ENCODE results near the gene C5.

C5 gene

DNA sequence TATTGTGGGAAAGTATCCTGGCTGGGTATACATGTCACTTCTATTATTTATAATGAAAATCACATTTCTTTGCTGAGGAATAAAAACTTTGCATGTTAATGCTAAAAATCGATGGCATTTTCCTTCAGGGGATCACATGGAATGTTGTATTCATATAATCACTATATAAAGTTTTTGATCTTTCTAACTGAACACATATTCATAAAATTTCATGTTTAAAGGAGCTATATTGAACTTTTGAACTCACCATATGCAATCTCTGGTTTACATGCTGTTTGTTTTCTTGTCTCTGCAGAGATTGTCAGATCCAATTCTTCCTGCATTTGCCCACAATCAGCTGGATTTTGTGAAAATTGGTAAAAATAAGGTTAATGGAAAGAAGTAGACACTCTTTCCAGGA, 90.1 kb downstream of the C5 start:
- Histone ChIP-seq H3K4me3 (ENCODE audit: insufficient read depth in 1 of 2, low read depth in 1 of 2, low read length in 2 of 2) (no peak overlapping the region), H3K27me3 (ENCODE audit: control insufficient read depth in 1 of 2, insufficient read depth in 1 of 2, low read length in 2 of 2) (no peaks in the 10 kb centered on the region), H3K36me3 (ENCODE audit: control insufficient read depth in 1 of 2, insufficient read depth in 2 of 2, low read depth in 1 of 2, low read length in 2 of 2) (peaks cover 0 to 16% of the 10 kb centered on the region in 2 experiments), H3K79me1 (replicated peaks; ENCODE audit: low read length, poor library complexity, severe bottlenecking) (no peaks in the 10 kb centered on the region), H2AFZ (ENCODE audit: low read depth, low read length) (no peak overlapping the region), H3K4me2 (ENCODE audit: low read length, poor library complexity, severe bottlenecking) (no peak overlapping the region), H4K91ac (ENCODE audit: low read length) (no peak overlapping the region), H3K4ac (ENCODE audit: low read depth in 1 of 2, low read length in 2 of 2) (no peak overlapping the region), H4K8ac (ENCODE audit: low read length) (no peak overlapping the region), H3K14ac (ENCODE audit: low read length in 2 of 2) (no peak overlapping the region), H3K18ac (ENCODE audit: low read depth in 1 of 2, low read length in 2 of 2) (no peak overlapping the region), H2BK120ac (ENCODE audit: low read depth, low read length) (no peak overlapping the region), H3K9me3 (ENCODE audit: control insufficient read depth, low read length) (no peaks in the 10 kb centered on the region), H3K27ac (ENCODE audit: low read length, poor library complexity, severe bottlenecking) (no peak overlapping the region), H2BK5ac (ENCODE audit: low read depth, low read length, poor library complexity, severe bottlenecking) (no peak overlapping the region), H3K9ac (ENCODE audit: low read length) (no peak overlapping the region), H2BK15ac (ENCODE audit: low read depth, poor library complexity, severe bottlenecking) (no peak overlapping the region), H3K4me1 (ENCODE audit: control insufficient read depth, insufficient read depth, low read depth, low read length) (no peaks in the 10 kb centered on the region), H2BK12ac (ENCODE audit: low read length in 2 of 2) (no peak overlapping the region), H2AK5ac (ENCODE audit: low read length, severe bottlenecking) (no peak overlapping the region), H3K23ac (ENCODE audit: low read length in 2 of 2) (no peak overlapping the region)
- no CpG with 5 or more reads among the region's 1 CpG for WGBS
- no peak for DNase-seq

DNA sequence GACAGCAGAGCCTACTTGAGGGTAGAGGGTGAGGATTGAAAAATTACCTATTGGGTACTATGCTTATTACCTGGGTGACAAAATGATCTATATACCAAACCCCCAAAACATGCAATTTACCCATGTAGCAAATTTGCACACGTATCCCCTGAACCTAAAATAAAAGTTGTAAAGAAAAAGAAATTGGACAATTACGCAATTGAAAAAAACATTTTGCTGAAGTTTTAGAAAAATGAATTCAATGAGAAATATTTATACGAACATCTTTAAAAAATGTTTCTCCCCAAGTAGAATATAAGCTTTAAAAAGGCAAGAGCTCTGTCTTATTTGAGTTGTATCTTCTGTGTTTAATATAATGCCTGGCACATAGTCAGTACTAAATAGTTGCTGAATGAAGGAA, 93.2 kb downstream of the C5 start:
- Histone ChIP-seq H3K27me3 (ENCODE audit: control insufficient read depth in 1 of 2, insufficient read depth in 1 of 2, low read length in 2 of 2) (no peaks in the 10 kb centered on the region), H2BK120ac (ENCODE audit: low read depth, low read length) (no peak overlapping the region)
- WGBS = no CpG with 5 or more reads among the region's 3 CpGs

DNA sequence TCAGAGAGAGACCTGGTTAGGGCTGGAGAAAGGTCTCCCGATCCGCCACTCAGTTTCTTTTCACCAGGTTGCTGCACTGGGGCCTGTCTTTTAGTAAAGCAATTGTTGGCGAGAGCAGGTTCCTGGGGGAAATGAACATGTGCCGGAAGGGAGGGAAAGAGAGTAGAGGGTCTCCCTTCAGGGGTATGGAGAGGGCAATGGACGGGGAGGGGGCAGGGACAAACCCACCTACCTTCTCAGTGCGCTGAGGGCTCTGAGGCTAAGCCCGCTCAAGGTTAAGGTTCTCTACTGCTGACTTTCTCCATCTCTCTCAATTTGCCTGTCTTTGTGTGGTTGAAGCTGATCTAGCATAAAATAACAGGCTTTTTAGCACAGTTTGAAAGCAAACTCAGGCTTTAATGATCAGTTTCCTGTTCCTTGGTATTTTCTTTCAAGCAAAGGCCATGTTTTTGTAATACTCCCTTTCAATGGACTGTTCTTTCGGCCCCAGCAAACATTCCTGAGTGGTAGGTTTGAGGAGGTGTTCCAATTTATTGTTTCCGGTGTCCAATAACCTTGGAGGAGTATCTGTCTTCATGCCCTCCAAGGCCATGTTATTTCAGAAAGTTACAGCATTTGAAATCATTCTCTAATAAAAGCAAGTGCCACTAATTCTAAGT, 98.0 kb downstream of the C5 start:
- Histone ChIP-seq H4K91ac (ENCODE audit: low read length) (no peak overlapping the region), H2AK5ac (ENCODE audit: low read length, severe bottlenecking) (no peak overlapping the region), H3K14ac (ENCODE audit: low read length in 2 of 2) (no peak overlapping the region), H3K36me3 (ENCODE audit: control insufficient read depth in 1 of 2, insufficient read depth in 2 of 2, low read depth in 1 of 2, low read length in 2 of 2) (peaks cover 0 to 4% of the 10 kb centered on the region in 2 experiments), H2BK15ac (ENCODE audit: low read depth, poor library complexity, severe bottlenecking) (no peak overlapping the region), H3K4me1 (ENCODE audit: control insufficient read depth, insufficient read depth, low read depth, low read length) (peaks cover 5% of the 10 kb centered on the region), H2AFZ (ENCODE audit: low read depth, low read length) (no peak overlapping the region), H2BK12ac (ENCODE audit: low read length in 2 of 2) (no peak overlapping the region), H3K4ac (ENCODE audit: low read depth in 1 of 2, low read length in 2 of 2) (no peak overlapping the region), H4K8ac (ENCODE audit: low read length) (no peak overlapping the region), H2BK120ac (ENCODE audit: low read depth, low read length) (no peak overlapping the region), H3K18ac (ENCODE audit: low read depth in 1 of 2, low read length in 2 of 2) (no peak overlapping the region), H3K4me3 (ENCODE audit: insufficient read depth in 1 of 2, low read depth in 1 of 2, low read length in 2 of 2) (no peak overlapping the region), H3K9ac (ENCODE audit: low read length) (no peak overlapping the region), H3K79me1 (replicated peaks; ENCODE audit: low read length, poor library complexity, severe bottlenecking) (no peaks in the 10 kb centered on the region), H2BK5ac (ENCODE audit: low read depth, low read length, poor library complexity, severe bottlenecking) (no peak overlapping the region), H3K9me3 (ENCODE audit: control insufficient read depth, low read length) (no peaks in the 10 kb centered on the region), H3K4me2 (ENCODE audit: low read length, poor library complexity, severe bottlenecking) (no peak overlapping the region), H3K23ac (ENCODE audit: low read length in 2 of 2) (no peak overlapping the region), H3K27ac (ENCODE audit: low read length, poor library complexity, severe bottlenecking) (peak overlapping the region; percentile 30), H3K27me3 (ENCODE audit: control insufficient read depth in 1 of 2, insufficient read depth in 1 of 2, low read length in 2 of 2) (no peaks in the 10 kb centered on the region)
- no peak for DNase-seq
- WGBS = 88% methylated on average over 6 of the region's 9 CpGs

More for the DNA sequence above, 93.2 kb downstream of the C5 start:
- Histone ChIP-seq H2AFZ (ENCODE audit: low read depth, low read length) (no peak overlapping the region), H2AK5ac (ENCODE audit: low read length, severe bottlenecking) (no peak overlapping the region), H2BK12ac (ENCODE audit: low read length in 2 of 2) (no peak overlapping the region), H3K14ac (ENCODE audit: low read length in 2 of 2) (no peak overlapping the region), H3K79me1 (replicated peaks; ENCODE audit: low read length, poor library complexity, severe bottlenecking) (no peaks in the 10 kb centered on the region), H3K4ac (ENCODE audit: low read depth in 1 of 2, low read length in 2 of 2) (no peak overlapping the region), H3K36me3 (ENCODE audit: control insufficient read depth in 1 of 2, insufficient read depth in 2 of 2, low read depth in 1 of 2, low read length in 2 of 2) (peaks cover 0 to 10% of the 10 kb centered on the region in 2 experiments), H3K4me1 (ENCODE audit: control insufficient read depth, insufficient read depth, low read depth, low read length) (peaks cover 2% of the 10 kb centered on the region), H3K18ac (ENCODE audit: low read depth in 1 of 2, low read length in 2 of 2) (no peak overlapping the region), H4K91ac (ENCODE audit: low read length) (no peak overlapping the region), H3K9ac (ENCODE audit: low read length) (no peak overlapping the region), H3K27ac (ENCODE audit: low read length, poor library complexity, severe bottlenecking) (no peak overlapping the region), H3K4me3 (ENCODE audit: insufficient read depth in 1 of 2, low read depth in 1 of 2, low read length in 2 of 2) (no peak overlapping the region), H4K8ac (ENCODE audit: low read length) (no peak overlapping the region), H3K9me3 (ENCODE audit: control insufficient read depth, low read length) (no peaks in the 10 kb centered on the region), H2BK5ac (ENCODE audit: low read depth, low read length, poor library complexity, severe bottlenecking) (no peak overlapping the region), H2BK15ac (ENCODE audit: low read depth, poor library complexity, severe bottlenecking) (no peak overlapping the region), H3K4me2 (ENCODE audit: low read length, poor library complexity, severe bottlenecking) (no peak overlapping the region), H3K23ac (ENCODE audit: low read length in 2 of 2) (no peak overlapping the region)
- DNase-seq = no peak

DNA sequence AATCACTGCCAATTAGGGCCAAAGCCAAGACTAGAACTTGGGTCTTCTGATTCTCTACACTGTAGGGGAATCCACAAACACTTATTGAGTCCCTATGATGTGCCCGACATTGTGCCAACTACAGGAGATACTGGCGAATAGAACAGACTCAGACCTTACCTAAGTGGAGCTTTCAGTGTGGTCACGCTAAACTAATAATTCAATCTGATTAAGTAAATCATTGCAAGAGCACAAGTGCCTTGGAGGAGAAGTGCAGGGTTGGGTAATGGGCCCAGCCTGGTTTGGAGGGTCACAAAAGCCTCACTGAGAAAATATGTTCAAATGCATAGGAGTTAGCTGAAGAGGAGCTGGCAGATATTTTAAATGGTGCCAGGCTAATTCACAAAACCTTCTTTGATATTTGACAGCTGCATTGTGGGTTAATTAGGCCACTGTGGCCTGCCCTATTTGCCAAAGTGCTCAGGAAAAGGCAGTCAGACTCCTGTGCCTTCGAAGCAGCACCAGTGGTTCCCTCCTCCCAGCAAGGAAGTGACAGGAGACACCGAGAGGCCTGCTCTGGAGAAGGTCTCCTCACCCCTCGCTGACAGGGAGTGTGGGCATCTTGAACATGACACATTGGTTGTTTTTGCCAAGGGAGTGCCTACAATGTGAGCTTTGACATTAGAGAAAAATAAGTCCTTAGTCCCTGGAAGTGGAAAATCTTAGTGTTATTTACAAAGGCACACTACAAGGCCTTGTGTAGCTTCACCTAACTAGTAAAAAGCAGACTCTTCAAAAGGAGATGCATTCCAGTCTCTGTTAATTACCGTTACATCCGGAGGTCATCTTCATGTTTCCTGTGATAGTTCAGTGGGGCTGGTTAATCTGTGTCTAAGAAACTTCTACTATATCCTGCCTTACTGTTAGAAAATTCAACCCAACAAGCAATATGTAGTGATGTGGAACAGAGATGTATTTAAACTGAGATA, 99.4 kb downstream of the C5 start:
- 81% methylated on average over 6 of the region's 8 CpGs for WGBS
- no peak overlapping the region for H2BK12ac ChIP-seq (ENCODE audit: low read length in 2 of 2)
- no peak overlapping the region for H3K23ac ChIP-seq (ENCODE audit: low read length in 2 of 2)
- H3K27ac ChIP-seq (ENCODE audit: low read length, poor library complexity, severe bottlenecking) = peak overlapping the region; percentile 88
- H3K36me3 ChIP-seq (ENCODE audit: control insufficient read depth in 1 of 2, insufficient read depth in 2 of 2, low read depth in 1 of 2, low read length in 2 of 2) = peaks cover 0 to 4% of the 10 kb centered on the region in 2 experiments
- H4K91ac ChIP-seq (ENCODE audit: low read length) = no peak overlapping the region
- H3K4me2 ChIP-seq (ENCODE audit: low read length, poor library complexity, severe bottlenecking) = no peak overlapping the region
- H3K9ac ChIP-seq (ENCODE audit: low read length) = no peak overlapping the region
- H3K9me3 ChIP-seq (ENCODE audit: control insufficient read depth, low read length) = no peaks in the 10 kb centered on the region
- no peak overlapping the region for H2BK5ac ChIP-seq (ENCODE audit: low read depth, low read length, poor library complexity, severe bottlenecking)
- H4K8ac ChIP-seq (ENCODE audit: low read length) = no peak overlapping the region
- H3K18ac ChIP-seq (ENCODE audit: low read depth in 1 of 2, low read length in 2 of 2) = no peak overlapping the region
- H2BK120ac ChIP-seq (ENCODE audit: low read depth, low read length) = no peak overlapping the region
- H3K79me1 ChIP-seq (replicated peaks; ENCODE audit: low read length, poor library complexity, severe bottlenecking) = no peaks in the 10 kb centered on the region
- H3K27me3 ChIP-seq (ENCODE audit: control insufficient read depth in 1 of 2, insufficient read depth in 1 of 2, low read length in 2 of 2) = no peaks in the 10 kb centered on the region
- DNase-seq = no peak
- no peak overlapping the region for H3K4ac ChIP-seq (ENCODE audit: low read depth in 1 of 2, low read length in 2 of 2)
- no peak overlapping the region for H2AFZ ChIP-seq (ENCODE audit: low read depth, low read length)
- H3K14ac ChIP-seq (ENCODE audit: low read length in 2 of 2) = no peak overlapping the region
- H3K4me3 ChIP-seq (ENCODE audit: insufficient read depth in 1 of 2, low read depth in 1 of 2, low read length in 2 of 2) = no peak overlapping the region
- H2AK5ac ChIP-seq (ENCODE audit: low read length, severe bottlenecking) = peak overlapping the region; percentile 21
- no peak overlapping the region for H2BK15ac ChIP-seq (ENCODE audit: low read depth, poor library complexity, severe bottlenecking)
- H3K4me1 ChIP-seq (ENCODE audit: control insufficient read depth, insufficient read depth, low read depth, low read length) = peaks cover 10% of the 10 kb centered on the region

Measured in mesenchymal stem cell (in vitro differentiated cells and primary cell).